GM19372 (cell line): ENCODE results near the gene HTRA3.

Experiments
- ATAC-seq: cut with Tn5 transposase; IDR thresholded peaks from one replicate; pipeline ENCODE4 v1.9.1; 2021; ENCODE audit warnings: mild to moderate bottlenecking, low read depth, moderate library complexity; ENCODE audit not compliant: unreplicated experiment

The HTRA3 gene

DNA sequence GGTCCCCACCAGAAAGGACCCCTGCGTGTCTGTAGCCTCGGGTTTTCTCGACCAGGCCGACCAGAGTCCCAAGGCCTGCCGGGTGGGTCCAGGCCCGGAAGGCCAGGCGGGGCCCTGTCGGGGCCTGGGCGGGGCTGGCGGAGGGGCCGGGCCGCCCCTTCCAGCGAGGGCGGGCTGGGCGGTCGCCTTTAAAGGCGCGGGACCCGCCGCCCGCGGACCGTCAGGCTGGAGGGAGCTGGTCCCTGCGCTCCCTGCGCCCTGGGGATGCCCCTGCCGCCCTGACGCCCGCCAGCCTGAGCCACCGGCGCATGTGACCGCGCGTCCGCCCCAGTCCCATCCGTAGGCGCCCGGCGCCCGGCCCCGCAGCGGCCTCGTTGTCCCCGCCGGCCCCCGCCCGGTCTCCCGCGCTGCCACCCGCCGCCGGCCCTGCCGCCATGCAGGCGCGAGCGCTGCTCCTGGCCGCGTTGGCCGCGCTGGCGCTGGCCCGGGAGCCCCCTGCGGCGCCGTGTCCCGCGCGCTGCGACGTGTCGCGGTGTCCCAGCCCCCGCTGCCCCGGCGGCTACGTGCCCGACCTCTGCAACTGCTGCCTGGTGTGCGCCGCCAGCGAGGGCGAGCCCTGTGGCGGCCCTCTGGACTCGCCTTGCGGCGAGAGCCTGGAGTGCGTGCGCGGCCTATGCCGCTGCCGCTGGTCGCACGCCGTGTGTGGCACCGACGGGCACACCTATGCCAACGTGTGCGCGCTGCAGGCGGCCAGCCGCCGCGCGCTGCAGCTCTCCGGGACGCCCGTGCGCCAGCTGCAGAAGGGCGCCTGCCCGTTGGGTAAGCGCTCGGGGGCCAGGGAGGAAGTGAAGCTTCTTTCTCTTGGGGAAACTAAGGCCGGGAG, at the start of gene HTRA3:
Gene HTRA3, plus strand, starts transcription at position 220 of the 883 bp plus-strand sequence. Its CDS starts 215 bp downstream, at position 435.
- ATAC-seq = no peak

DNA sequence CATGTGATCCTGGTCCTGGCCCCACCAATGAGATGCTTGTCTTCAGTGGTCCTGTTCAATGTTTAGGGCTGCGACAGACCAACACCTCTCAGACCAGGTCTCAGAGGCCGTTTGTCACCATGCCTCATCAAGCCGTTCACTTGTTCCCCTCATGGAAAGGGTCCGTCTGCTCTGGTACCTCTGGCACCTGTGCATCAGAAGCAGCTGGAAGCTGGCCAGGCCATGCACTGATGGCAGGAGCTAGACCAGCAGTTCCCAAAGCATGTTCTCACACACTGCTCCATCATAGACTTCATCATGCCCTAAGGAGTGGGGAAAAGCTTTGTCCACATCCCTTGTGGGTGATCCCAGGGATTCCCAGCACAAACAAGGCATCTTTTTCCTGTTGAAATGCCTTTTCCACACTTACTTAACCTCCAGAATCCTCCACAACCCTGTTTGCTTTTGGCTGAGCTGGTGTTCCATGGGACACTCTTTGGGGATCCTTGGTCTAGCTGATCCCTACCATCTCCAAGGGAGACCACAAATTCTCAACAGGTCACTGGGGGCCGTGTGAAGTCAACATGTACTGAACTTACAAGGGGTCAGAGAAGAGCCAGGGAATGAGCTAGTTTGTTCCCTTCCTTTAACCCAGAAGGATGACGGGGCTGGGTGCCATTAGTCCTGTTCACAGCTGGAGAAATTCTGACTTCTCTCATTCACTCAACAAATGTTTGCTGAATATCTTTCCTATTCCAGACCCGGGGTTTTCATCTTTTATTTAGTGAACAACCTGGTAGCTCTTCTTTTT, 48.7 kb upstream of the HTRA3 start:
- no peak for ATAC-seq

DNA sequence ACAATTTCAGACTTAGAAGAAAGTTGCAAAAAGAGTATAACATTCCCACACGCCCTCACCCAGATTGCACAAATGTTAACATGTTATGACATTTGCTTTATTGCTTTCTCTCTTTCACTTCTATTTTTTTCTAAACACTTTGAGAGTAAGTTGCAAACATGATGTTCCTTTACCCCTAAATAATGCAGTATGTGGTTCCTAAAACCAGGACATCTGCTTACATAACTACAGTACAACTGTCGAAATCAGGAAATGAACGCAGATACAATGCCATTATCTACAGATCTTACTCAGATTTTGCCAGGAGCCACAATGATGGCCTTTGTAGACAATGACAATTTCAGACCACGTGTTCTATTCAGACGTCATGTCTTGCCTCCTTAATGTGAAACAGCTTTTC, 48.1 kb upstream of the HTRA3 start:
- no peak for ATAC-seq

DNA sequence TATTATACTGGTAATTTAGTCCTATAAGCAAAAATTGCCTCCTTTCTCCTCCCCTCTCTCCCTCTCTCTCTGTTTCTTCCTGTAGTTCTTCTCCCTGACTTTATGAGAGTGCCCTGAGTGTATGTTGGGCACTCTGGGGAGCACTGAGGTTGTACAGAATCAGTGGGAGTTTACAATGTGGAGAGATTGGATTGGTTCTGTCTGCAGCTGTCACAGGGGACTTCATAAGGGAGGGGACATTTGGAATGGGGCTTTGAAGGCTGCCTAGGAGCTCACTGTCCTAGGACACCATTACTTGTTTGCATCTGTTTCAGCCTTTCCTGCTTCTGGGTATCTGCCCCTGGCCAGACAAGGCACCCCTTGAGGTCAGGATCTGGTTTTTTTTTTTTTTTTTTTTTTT, 47.6 kb upstream of the HTRA3 start:
- ATAC-seq = no peak

DNA sequence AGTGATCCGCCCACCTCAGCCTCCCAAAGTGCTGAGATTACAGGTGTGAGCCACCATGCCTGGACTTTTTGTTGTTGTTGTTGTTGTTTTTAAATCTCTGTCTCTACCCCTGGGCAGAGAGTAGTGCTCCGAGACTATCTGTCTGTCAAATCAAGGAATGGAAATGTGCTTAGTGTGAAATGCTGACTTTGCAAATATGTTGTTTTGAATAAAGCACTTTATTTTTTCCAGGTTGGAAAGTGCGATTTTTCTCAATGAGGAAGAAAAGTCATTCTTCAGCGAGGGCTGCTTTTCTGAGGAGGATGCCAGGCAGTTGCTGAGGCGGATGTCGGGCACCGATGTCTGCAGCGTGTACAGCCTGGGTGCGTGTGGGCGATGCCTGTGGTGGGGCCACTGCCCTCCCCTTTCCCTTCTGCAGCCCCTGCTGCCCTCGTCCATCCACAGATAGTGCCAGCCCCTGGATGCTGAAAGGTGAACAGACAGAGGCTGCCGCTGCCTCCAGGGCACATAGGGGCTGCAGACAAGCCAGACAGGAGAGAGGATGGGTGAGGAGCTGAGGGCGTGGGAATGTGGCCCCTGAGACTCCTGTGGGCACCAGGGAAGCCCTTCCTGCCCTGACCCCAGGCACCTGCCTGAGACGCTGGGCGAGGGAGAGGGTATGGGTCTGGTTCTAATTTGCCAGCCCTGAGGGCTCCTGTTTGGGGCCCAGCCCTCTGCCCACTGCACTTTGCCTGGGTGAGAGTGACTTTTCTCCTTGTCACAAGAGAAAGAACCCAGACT, 46.8 kb upstream of the HTRA3 start:
- no peak for ATAC-seq

DNA sequence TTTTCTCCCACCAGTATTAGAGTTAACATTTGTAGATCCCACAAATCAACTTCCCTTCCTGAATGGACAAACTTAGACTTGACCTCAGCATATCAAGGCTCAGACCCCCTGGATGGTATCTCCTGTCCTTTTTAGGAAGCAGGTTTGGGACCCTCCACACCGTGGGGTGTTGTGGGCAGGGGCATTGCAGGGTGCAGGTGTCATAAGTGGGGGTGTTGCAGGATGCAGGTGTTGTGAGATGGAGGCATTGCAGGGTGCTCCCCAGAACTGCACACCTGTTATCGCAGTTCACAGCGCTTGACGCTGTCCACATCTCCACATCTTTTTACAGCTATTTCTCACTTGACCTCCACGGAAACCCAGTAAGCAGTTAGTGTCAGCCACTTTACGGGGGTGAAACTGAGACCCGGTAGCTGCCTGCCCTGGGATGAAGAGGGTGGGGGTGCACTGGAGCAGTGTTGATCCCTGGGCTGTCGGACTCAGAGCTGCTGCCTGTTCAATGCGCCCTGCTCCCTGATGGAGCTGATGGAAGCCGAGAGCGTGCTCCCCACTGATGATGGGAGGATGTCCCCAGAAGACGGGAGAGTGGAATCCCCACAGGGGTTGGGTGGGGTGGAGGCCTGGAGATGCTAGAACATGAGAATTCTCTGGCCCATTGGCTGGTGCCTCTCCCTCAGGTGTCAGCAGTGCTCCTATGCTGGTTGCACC, 45.1 kb upstream of the HTRA3 start:
- ATAC-seq = no peak

GRCh38 chr4:8224975-8225625, 44.5 kb upstream of the HTRA3 start:
- ATAC-seq = no peak

DNA sequence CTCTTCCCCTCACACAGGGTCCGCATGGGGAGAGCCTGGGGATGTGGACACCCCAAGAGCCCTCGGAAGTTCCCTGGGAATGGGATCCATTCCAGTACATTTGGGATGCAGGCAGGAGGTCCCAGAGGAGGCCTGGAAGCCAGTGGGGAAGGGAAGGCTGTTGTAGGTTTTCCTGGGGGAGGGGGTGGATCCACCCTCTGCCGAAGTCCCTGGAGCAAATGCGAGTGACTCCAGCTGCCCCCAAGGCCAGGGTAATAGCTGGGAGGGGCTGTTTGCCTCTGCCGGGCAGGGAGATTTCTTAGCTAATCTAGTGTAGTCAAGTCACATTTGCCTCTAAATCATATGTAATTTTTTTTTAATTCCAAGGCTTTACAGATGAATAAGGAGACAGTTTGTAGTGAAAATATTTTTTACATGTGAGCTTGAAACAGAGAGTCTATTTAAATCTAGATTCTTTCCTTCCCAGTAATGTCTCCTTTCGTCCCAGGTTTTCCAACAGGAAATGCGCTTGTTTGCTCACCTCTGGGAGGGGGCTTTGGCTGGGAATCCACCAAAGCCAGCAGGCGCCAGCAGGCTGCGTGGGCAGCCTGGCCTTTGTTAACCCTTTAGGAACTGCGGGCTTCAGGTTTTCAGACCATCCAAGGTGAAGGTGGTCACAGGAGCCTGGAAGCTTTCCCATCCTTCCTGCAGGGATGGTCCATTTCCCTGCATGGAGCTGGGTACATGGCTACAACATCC, 43.7 kb upstream of the HTRA3 start:
- no peak for ATAC-seq

DNA sequence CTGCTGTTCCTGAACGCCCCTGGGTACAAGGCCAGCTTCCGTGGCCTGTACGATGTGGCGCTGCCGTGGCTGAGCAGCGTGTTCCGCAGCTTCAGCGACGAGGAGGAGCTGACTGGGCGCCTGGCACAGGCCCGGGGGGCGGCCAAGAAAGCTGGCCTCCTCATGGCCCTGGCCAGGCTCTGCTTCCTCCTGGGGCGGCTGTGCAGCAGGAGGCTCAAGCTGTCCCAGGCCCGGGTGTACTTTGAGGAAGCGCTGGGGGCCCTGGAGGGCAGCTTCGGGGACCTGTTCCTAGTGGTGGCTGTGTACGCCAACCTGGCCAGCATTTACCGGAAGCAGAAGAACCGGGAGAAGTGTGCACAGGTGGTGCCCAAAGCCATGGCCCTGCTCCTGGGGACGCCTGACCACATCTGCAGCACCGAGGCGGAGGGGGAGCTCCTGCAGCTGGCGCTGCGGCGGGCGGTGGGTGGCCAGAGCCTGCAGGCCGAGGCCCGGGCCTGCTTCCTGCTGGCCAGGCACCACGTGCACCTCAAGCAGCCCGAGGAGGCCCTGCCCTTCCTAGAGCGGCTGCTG, 42.3 kb upstream of the HTRA3 start:
- ATAC-seq = no peak

GRCh38 chr4:8227771-8228318, 41.7 kb upstream of the HTRA3 start:
- no peak for ATAC-seq

GRCh38 chr4:8228319-8229250, 41.0 kb upstream of the HTRA3 start:
- peak; percentile 80 for ATAC-seq

- no peak for ATAC-seq
These were observed 40.1 kb upstream of the HTRA3 start for GRCh38 chr4:8229331-8229975.

DNA sequence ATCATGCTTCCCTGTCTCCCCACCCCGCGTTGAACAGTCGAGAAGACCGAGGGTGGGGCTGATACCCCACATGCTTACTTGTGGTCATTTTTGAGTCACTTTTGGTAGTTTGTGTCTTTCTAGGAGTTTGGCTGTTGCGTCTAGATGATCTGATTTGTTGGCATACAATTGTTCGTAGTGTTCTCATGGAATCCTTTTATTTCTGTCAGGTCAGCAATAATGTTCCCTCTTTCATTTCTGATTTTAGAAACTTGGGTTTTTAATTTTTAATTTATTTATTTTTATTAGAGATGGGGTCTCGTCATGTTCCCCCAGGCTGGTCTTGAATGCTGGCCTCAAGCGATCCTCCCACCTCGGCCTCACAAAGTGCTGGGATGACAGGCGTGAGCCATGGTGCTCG, 39.5 kb upstream of the HTRA3 start:
- ATAC-seq = no peak

DNA sequence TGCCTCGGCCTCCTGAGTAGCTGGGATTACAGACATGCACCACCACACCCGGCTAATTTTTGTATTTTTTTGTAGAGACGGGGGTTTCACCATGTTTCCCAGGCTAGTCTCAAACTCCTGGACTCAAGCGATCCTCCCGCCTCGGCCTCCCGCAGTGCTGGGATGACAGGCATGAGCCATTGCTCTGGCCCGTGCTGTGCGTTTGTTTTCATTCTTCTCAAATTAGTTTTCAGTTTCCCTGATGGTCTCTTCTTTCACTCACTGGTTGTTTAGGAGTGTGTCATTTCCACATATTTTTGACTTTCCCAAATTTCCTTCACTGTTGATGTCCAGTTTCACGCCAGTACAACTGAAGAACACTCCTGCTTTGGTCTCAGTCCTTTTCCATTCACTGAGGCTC, 38.7 kb upstream of the HTRA3 start:
- no peak for ATAC-seq

GRCh38 chr4:8231551-8232049, 38.0 kb upstream of the HTRA3 start:
- ATAC-seq = no peak

- ATAC-seq = no peak
These were observed 36.8 kb upstream of the HTRA3 start for GRCh38 chr4:8232748-8233147.
